ENCODE results near the gene CD58.

Gene CD58

DNA sequence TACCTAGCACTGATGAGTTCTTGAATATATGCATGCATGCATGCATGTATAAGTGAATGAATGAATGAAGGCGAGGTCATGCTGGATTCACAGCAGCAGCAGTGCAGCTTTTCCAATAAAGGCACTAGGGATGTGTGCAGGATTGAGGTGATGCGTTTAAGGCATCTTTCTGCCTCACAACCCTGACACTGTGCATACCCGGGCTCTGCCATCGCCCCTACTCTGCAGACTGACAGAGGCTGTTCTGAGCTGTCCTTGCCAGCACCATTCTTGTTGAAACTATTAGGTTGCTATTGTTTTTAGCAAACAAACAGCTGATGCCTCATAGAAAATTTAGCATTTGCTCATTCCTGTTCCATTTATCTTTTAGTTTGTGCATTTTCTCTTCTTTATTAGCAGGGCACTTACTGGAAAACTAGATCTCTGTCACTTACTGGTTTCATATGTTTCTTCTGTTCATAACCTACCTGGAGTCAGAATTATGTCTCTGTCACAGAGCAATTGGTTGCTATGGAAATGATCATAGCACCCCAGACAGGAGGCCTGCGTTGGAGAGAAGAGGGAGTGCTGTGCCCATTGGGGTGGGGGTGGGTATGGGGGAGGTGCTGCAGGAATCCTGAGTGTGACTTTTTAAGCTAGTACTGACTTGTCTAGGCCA is 79.0 kb downstream of the CD58 start:
- DNase-seq (ENCODE audit: low spot score), result no peak

DNA sequence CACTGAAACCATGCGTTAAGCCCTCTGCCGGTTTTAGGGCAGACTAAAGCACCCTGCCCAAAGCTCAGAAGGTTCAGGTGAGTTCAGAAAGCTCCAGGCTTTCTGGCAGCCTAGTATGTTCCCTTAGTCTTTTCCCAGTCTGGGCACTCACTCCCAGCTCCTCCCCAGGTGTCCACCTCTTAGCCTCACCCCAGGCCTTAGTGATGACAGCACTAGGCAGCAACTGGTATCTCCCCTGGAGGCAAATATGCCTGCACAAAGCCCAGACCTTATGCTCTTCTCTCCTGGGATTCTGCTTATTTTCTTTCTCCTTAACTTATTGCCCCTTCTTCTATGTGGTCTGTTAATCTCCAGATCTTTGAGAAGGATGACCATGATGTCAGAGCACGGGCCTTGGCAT is 80.2 kb downstream of the CD58 start:
- no peak for DNase-seq (ENCODE audit: low spot score)

DNA sequence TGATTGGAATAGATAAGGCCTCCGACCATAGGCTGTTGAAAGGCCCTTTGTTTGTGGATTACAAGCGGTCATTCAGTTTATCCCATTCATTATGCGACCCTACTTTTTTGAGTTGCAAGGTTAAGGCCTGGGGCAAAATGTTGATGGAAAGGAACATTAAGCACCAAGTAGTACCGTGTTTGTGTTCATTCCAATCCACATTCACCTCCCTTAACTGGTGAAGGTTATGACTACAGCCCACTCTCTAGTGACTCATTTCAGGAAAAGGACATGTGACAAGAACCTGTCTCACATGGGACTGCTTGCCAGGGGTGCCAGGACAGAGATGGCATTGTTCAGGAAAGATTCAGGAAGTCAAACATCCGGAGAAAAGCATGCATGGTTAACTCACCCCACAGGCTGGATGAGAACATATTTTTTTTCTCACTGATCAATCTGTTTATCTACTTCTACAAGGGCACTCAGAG is 81.6 kb downstream of the CD58 start:
- peak; percentile 12 for DNase-seq (ENCODE audit: low spot score)

DNA sequence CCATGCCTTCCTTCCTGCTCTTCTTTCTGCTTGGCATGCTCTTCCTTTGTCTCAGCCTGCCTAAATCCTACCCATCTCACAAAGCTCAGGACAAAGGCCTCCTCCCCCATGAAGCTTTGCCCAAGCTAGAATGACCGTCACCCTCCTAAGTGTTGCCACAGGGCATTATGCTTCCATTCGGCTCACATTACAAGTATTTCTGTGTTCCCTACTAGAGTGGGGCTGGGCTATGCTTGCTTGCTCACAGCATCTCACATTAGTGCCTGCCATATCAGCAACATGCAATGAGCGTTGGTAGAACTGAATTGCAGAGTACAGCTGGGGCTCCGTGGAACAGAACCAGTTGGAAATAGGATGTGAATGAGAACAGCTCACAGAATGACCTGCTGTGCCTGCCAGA is 82.8 kb downstream of the CD58 start:
- no peak for DNase-seq (ENCODE audit: low spot score)

DNA sequence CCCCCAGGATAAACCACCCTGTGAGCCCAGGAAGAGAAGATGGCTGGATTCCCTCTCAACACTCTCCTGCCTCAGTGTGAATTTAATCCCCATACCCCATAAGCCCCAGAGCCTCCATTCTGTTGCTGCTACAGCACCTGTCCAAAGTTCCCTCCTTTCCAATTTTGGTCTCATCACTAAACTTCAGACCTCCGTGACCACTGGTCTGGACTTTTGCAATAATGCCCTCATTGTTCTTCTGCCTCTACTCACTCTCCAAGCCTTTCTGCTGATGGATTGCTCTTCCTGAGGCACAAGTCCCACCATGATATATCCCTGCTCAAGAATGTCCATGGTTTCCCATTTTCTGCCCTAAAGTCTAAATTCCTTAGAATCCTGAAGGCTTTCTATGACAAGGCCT is 83.2 kb downstream of the CD58 start:
- DNase-seq (ENCODE audit: low spot score), result no peak

DNA sequence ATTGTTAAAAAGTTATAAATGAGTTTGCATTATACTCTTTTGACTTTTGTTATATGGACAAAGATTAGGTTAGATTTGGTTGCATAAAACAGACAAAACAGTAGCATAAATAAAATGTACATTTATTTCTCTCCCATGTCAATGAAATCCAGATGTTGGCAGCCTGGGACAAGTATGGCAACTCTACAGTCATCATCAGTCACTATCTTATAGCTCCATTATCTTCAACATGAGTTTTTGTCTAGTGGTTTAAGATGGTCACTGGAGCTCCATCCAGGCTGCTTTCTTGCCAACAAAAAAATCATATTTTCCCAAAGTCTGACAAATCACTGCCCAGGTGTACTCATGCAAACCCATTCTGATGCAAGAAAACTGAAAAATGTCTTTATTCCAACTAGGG is 83.8 kb downstream of the CD58 start:
- DNase-seq (ENCODE audit: low spot score), result no peak

DNA sequence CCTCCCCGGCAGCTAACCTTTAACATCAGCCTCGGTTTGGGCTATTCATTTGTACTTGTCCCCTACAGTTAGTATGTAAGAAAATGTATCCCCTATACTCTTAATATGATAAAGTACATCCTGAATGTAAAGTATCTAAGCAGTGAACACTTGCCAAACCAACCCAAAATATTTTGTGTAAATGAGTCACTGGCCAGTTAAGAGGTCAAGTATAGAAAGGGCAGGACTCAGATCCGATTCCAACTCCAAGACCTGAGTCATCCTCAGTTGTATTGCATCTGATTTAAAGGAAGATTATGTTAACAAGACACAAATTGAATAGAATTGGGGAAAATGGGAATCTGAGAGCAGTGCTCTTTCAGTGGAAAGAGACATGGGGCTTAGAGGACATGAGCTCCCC is 84.4 kb downstream of the CD58 start:
- no peak for DNase-seq (ENCODE audit: low spot score)

DNA sequence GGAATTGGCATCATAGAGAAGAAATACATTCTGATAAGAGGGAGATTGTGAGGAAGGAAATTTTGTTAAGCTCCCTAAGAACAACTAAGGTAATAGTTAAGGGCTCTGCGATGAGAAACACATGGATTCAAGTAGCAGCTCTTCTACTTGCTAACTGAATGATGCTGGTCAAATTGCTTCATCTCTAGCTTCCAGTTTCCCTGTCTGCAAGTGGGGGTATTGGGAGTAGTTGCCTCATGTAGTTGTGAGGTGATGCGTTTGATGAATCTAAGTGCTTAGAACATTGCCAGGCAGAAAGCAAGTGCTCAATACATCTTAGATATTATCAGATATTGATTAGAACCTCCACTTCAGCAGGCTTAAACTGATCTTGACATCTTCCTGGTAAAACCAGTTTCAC is 84.8 kb downstream of the CD58 start:
- no peak for DNase-seq (ENCODE audit: low spot score)

DNA sequence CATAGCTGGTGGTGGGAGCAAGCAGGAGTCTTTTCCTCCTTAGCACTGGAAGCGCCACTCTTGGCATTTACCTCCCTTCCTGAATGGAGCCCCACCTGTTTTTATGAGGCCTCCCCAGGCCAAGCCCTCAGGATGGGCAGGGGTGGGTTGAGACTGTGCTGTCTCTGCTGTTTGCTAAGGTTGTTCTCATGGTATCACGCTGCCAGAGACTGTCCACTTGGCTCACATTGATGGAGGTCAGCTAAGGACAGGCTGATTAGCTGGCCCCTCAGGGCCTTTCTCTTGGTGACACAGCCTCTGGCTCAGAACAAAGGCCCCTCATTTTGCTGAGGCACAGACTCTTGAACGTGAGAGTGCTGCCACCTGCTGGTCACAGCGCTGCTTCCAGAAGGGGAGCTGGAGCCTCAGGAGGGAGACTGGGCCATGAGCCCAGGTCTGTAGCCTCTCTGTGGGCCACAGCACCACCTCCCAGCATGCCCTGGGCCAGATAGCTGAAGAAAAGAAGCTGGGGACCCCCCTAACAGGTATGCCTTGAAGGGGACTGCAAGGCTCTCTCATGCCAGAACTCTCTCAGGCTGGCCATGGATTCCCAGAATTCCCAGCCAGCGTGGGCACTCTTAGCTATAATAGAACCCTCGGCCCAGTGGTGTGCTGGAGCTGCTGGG is 85.6 kb downstream of the CD58 start:
- DNase-seq (ENCODE audit: low spot score), result peak; percentile 78

DNA sequence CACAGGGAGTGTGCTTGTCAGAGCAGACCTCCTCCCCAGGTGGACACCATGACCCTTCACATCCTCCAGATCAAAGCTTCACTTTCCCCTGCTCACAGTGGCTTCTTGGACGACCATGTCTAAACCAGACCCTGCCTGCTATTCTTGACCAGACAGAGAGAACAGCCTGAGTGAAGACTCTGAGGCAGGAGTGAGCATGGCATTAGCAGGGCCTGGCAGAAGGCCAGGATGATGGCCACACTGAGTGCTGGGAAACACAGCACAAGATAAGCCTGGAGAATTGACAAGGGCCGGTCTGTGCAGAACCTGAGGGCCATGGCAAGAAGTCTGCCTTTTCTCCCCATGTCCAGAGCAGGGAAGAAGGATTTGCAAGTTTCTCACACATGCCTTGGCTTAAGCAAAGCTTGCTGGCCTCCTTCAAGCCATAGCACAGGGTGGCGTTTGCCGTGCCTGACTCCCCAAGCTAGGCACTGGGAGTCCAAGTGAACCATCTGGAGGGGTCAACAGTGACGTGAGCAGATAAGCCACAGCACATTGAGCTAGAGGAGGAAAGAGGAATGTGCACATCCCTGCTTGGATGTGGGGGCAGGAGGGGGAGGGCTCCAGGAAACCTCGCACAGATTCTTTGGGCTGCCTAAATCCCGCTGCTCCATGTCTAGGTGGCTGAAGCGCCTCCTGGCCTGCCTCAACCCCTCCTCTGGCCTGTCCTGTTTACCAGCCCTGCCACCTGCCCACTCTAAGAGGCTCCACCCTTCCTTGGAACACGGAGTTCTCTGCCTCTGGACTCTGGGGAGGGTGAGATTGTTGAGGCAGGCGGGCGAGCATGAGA is 87.1 kb downstream of the CD58 start:
- DNase-seq (ENCODE audit: low spot score), result no peak

DNA sequence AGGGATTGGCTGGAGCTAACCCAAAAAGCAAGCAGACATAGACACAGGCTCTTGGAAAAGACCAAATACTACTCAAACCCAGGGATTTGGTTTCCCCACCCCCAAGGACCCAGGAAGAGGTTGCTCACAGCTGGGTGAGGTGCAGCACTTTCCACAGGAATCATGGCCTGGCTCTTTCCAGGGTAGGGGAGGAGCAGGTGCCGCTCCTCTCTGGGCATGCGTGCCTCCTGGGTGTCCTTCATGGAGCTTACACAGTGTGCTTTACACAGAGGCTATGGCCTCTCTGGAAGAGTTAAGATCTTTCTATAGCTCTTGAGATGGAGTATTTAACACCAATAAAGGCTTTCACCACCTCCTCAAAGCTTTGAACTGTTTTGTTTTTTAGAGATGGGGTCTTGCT is 88.3 kb downstream of the CD58 start:
- DNase-seq (ENCODE audit: low spot score), result no peak

DNA sequence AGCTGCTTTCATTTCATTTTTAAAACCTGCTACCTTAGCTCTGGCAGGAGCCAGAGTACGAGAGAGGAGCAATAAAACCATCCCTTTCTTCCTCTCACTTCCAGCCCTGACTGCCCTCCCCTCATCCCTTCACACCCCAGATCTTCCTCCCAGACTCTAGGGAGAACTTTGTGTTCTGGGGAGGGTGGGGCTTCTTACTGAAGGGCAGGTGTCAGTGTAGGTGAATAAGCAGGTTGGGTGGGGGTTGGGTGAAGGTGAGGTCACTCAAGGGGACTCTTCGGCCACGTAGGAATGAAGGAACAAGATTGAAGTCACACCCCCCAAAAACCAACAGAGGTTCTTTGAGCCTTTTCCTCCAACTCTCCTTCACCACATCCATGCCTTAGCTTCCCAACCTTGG is 88.9 kb downstream of the CD58 start:
- DNase-seq (ENCODE audit: low spot score), result no peak

DNA sequence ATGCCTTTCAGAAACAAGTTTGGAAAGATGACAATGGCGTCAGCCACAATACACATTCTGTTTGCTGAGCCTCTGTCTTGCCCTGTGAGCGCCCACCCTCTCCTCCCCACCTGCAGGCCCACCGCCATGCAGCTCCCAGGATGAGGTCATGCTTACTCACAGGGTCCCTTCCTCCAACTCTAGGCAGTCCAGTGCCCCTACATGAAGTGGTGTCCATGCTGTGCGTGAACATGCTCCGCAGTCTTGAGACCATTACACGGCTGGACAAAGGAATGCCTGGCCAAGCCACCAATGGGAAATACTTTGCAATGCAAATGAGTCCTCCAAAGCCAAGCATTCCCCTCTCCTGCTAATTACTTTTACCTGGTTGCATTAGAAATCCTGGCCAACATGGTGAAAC is 92.2 kb downstream of the CD58 start:
- DNase-seq (ENCODE audit: low spot score), result no peak

DNA sequence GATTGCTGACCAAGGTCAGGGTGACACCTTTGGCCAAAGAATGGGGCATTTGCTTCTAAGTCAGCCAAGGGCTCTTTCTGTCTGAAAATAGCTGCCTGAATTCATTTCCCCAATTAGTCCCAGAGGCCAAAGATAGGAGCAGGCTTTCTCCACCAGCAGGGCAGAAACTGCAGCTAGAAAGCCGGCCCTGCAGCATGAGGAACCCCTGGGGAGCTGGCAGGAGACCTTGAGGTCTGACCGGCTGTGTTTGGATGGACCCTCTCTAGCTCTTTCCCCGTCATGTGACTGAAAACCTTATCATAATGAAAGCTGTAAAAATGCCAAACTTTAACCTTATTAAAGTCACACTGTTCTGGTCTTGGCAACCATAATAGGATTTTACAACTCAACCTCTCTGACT is 93.4 kb downstream of the CD58 start:
- no peak for DNase-seq (ENCODE audit: low spot score)

DNA sequence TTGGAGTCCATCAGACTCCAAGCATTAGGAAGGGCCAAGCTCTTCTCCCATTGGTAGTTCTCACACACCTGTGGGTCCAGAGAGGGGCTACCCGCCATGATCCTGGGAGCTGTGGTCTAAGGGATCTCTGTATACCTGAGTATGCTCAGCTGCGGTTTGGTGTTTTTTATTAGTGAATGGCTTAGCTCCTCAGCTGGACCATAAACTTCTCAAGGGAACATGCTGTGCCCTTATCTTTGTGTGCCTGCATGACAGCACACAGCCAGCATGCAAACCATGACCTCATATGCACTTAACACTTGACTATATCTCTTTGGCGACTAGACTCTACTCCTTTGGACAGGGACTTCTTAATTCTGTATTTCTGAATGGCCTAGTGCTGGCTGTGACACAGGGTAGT is 94.5 kb downstream of the CD58 start:
- DNase-seq (ENCODE audit: low spot score), result no peak

DNA sequence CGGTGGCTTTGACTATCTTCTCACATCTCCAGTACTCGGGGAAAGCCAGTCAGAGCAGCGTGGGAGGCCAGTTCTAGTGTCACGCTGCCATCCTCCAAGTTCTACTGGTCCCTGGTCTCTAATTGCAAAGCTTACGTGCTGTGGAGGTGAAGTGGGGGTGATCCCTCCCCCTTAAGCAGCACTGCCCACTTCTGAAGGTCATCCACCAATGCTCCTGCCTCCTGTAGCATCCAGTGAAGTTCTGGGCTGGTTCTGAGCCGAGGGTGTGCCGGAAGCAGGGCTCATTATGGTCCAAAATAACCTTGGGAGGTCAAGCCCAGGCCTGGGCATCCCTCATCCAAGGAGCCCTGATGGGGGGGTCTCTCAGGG is 95.0 kb downstream of the CD58 start:
- no peak for DNase-seq (ENCODE audit: low spot score)

DNA sequence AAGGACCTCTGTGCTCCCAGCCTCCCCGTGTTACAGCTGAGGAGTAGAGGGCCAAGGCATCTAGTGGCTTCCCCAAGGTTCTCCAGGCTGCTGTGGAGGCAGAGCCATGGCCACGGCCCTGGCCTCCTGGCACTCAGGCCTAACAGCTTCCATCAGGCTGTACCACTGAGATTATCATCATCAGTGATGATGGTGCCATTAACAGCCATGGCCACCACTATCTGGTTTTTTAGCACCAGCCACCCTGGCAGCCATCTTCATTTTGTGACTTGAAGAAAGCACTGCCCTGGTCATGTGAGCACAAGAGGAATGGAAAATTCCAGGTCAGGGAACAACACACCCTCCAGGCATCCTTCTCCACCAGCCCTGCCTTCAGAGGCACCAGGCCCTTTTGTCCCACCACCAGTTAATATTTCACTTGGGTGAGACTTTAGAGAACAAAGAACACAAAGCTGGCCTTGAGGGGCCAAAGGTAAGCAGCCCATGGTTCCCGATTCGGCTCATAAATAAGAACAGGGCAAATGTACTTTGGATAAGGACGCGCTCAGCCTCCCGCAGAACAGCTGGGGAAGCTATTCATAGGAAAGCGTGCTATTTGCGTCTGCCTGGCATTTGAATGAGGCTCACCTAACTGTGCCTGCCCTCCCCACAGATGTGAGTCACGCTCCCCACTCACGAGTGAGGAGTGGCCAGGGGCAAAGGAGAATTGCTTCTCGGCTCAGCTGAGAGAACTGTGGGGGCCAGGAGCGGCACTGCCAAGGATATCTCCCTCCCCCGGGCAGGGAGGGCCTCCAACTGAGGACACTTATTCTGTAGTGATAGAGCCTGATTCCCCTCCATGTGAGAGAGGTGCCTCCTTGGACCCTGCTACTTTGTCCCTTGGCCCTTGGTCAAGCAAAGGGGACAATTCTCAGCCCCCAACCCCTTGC is 95.6 kb downstream of the CD58 start:
- DNase-seq (ENCODE audit: low spot score), result no peak

DNA sequence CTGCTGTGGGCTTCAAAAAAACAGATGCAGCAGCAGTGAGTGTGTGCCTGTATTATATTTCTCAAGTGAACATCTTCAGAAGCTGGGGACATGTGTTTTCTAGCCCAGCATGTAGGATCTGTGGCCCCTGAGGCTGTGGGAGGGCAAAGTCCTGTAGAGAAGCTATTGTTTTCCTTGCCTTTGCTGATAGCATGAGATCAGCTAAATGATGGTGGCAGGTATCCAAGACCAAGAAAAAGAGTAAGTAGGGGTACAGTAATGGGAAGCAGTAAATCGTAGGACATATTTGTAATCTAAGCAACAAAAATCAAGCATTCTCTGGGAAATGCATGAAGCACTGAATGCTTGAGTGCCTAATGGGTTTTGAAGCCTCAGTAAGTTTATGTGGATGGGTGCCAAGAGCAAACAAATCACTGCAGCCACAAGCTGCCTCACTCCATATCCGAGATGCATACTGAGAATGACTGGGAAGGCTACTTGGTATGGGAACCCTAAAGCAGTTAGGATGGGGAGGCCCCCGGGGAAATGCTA is 98.3 kb downstream of the CD58 start:
- DNase-seq (ENCODE audit: low spot score), result no peak

DNA sequence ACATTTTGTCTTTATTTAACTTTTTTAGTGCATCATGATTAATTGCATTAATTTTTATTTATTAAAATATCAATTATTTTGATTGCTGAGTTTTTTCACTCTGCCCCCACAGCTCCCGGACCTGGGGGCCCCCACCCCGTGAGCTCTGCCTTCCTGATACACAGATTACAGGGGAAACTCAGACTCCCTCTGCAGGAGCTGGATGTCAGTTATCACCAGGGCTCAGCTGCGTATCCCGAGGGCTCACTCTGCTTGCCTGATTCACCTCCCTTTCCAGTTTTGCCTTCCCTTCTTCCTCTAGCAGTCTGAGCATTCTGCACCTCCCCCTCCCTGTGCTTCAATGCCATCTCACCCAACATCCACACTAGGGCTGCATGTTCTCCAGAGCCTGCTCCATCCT is 99.6 kb downstream of the CD58 start:
- DNase-seq (ENCODE audit: low spot score), result no peak

DNA sequence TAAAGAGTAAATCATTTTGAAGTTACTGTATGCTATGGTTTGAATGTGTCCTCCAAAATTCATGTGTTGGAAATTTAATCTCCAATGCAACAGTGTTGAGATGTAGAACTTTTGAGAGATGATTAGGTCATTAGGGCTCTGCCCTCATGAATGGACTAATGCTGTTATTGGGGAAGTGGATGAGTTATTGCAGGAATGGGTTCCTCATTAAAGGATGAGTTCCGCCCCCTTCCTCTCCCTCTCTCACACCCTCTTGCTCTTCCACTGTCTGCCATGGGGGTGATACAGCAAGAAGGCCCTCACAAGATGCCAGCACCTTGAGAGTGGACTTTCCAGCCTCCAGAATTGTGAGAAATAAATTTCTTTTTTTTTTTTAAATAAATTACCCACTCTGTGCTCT is 100.2 kb downstream of the CD58 start:
- no peak for DNase-seq (ENCODE audit: low spot score)

DNA sequence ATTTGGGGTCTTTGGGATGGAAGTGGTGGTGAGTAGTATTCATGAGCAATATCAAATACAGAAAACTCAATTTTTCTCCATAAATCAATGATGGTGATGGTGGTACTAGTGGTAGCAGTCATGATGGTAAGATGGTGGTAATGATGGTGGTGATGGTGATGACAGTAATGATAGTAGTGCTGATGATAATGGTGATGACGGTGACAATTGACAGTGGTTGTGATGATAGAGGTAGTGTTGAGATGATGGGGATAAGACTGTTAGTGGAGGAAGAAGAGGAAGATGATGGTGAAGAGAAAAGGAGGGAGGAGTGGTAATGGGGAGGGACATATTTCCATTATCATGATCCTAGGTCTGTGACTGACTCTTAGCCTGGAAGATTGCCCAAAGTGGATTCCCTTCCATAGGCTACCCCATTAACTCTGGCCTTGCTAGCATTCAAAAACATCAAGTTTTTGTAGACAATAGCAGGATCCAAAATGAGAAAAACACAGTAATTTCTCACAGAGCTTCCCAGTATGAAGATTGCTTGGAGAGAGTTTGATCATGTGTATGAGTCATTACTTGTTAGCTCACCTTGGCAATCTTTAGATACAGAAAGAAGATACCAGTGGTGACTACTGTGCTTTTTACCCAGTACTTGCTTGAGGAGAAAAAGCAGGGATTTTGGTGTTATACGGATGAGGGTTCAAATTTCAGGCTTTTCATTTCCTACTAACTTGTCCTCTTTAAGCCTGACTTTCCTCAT is 103.8 kb downstream of the CD58 start:
- DNase-seq (ENCODE audit: low spot score), result no peak

Measured in RKO (cell line).